IMR-90 (cell line): ENCODE measurements around the gene SERPINA3. TPM values are rescaled to one million over a fixed set of nuclear protein-coding genes. Genes with fewer than 3 reads are reported as not detected.

Experiments used
- ATAC-seq: fragments of 200-7000 bp; cut with Tn5 transposase; 2 replicates; pipeline ENCODE4 v1.9.1; 2020; ENCODE audit warnings: low read depth, mild to moderate bottlenecking, moderate library complexity
- BruUV-seq: library from RNA; stranded (reverse); fragments of 400-500 nt; replicated peaks from 2 replicates; lab custom pipeline; 2021; lab: Mats Ljungman, UMichigan
- CTCF ChIA-PET: fragments of 300-600 bp; formaldehyde crosslinking; extraction: SDS; loops from one replicate; lab custom pipeline; 2021; ENCODE audit warnings: antibody characterized with exemption; lab: Yijun Ruan, JAX
- POLR2A ChIA-PET: fragments of 300-600 bp; sonication (Branson Sonifier 250); formaldehyde crosslinking; loops from one replicate; lab custom pipeline; 2022; ENCODE audit warnings: antibody characterized with exemption; ENCODE audit not compliant: unreplicated experiment; lab: Charles Lee
- DNase-seq: peaks from one replicate; pipeline ENCODE4 v3.0.0; 2013
- H2AFZ ChIP-seq: replicated peaks from 2 replicates; pipeline ENCODE3; 2013; ENCODE audit warnings: low read length, mild to moderate bottlenecking; ENCODE audit not compliant: poor library complexity
- H2AK5ac ChIP-seq: 2 replicates; pipeline ENCODE4 v1.6.1; 2013; ENCODE audit warnings: low read depth, low read length, inconsistent platforms
- H2AK9ac ChIP-seq: replicated peaks from 2 replicates; pipeline ENCODE3; 2013; ENCODE audit warnings: mild to moderate bottlenecking, low read depth, low read length, moderate library complexity; ENCODE audit not compliant: poor library complexity
- H2BK120ac ChIP-seq: 2 replicates; pipeline ENCODE4 v1.6.1; 2013; ENCODE audit warnings: low read depth, low read length, inconsistent platforms
- H2BK15ac ChIP-seq: 3 replicates; pipeline ENCODE4 v1.6.1; 2013; ENCODE audit warnings: low read depth, low read length, inconsistent platforms
- H2BK20ac ChIP-seq: 2 replicates; pipeline ENCODE4 v1.6.1; 2013; ENCODE audit warnings: low read depth, mild to moderate bottlenecking, inconsistent platforms, low read length, moderate library complexity
- H2BK5ac ChIP-seq: 2 replicates; pipeline ENCODE4 v1.6.1; 2013; ENCODE audit warnings: mild to moderate bottlenecking, low read depth, low read length, inconsistent platforms; ENCODE audit not compliant: poor library complexity, severe bottlenecking
- H3K14ac ChIP-seq: replicated peaks from 2 replicates; pipeline ENCODE4 v1.6.1; 2013; ENCODE audit warnings: low read depth, low read length, inconsistent platforms
- H3K18ac ChIP-seq: 2 replicates; pipeline ENCODE4 v1.6.1; 2013; ENCODE audit warnings: low read depth, low read length, control low read depth
- H3K23ac ChIP-seq: 2 replicates; pipeline ENCODE4 v1.6.1; 2013; ENCODE audit warnings: low read depth, low read length, inconsistent platforms
- H3K27ac ChIP-seq: 2 replicates; pipeline ENCODE4 v1.5.1; 2013; ENCODE audit warnings: mild to moderate bottlenecking, control low read depth, low read length; ENCODE audit not compliant: insufficient read depth
- H3K27me3 ChIP-seq: 2 replicates; pipeline ENCODE4 v1.6.1; 2013; ENCODE audit warnings: low read length; ENCODE audit not compliant: control insufficient read depth, insufficient read depth
- H3K36me3 ChIP-seq: 2 replicates; pipeline ENCODE4 v1.6.1; 2013; ENCODE audit warnings: low read length, mixed read lengths; ENCODE audit not compliant: control insufficient read depth, insufficient read depth
- H3K4ac ChIP-seq: 2 replicates; pipeline ENCODE4 v1.6.1; 2013; ENCODE audit warnings: low read depth, low read length, inconsistent platforms
- H3K4me1 ChIP-seq: 2 replicates; pipeline ENCODE4 v1.6.1; 2013; ENCODE audit warnings: low read length, mixed read lengths; ENCODE audit not compliant: control insufficient read depth, insufficient read depth
- H3K4me2 ChIP-seq: 2 replicates; pipeline ENCODE4 v1.6.1; 2013; ENCODE audit warnings: low read depth, mild to moderate bottlenecking, control low read depth, low read length, moderate library complexity
- H3K4me3 ChIP-seq: 2 replicates; pipeline ENCODE4 v1.5.1; 2013; ENCODE audit warnings: low read depth, mild to moderate bottlenecking, control low read depth, low read length, moderate library complexity; ENCODE audit not compliant: insufficient read depth
- H3K56ac ChIP-seq: 2 replicates; pipeline ENCODE4 v1.6.1; 2013; ENCODE audit warnings: low read length, inconsistent platforms; ENCODE audit not compliant: insufficient read depth; ENCODE audit errors: extremely low read depth
- H3K79me1 ChIP-seq, 2 experiments: 2 replicates each; pipeline ENCODE4 v1.6.1; 2013; ENCODE audit warnings: low read length in 2 of 2, inconsistent platforms in 1 of 2, low read depth in 1 of 2
- H3K9ac ChIP-seq: 2 replicates; pipeline ENCODE4 v1.6.1; 2013; ENCODE audit warnings: low read depth, low read length, control low read depth
- H3K9me1 ChIP-seq: 2 replicates; pipeline ENCODE4 v1.6.1; 2013; ENCODE audit warnings: low read length, inconsistent platforms; ENCODE audit not compliant: insufficient read depth
- H3K9me3 ChIP-seq: 2 replicates; pipeline ENCODE4 v1.6.1; 2013; ENCODE audit warnings: low read length; ENCODE audit not compliant: control insufficient read depth, insufficient read depth
- H4K20me1 ChIP-seq: 2 replicates; pipeline ENCODE4 v1.6.1; 2013; ENCODE audit warnings: low read length, inconsistent platforms; ENCODE audit not compliant: insufficient read depth
- H4K5ac ChIP-seq: 2 replicates; pipeline ENCODE4 v1.6.1; 2013; ENCODE audit warnings: mild to moderate bottlenecking, low read depth, low read length, control low read depth
- H4K8ac ChIP-seq, 2 experiments: 2 replicates each; pipeline ENCODE4 v1.6.1; 2013; ENCODE audit warnings: low read depth in 2 of 2, low read length in 2 of 2, control low read depth in 1 of 2, inconsistent platforms in 1 of 2
- H4K91ac ChIP-seq: 2 replicates; pipeline ENCODE4 v1.6.1; 2013; ENCODE audit warnings: low read depth, low read length, inconsistent platforms; ENCODE audit not compliant: insufficient read depth
- BHLHE40 ChIP-seq: fragments of 150-350 bp; IDR thresholded peaks from 2 replicates; pipeline ENCODE4 v1.6.1; 2016; ENCODE audit warnings: mild to moderate bottlenecking, low read depth, low read length
- CHD1 ChIP-seq: IDR thresholded peaks from 2 replicates; pipeline ENCODE4 v1.6.1; 2012; ENCODE audit warnings: low read depth, low read length, improper control_type of control experiment
- FOS ChIP-seq: fragments of 150-350 bp; IDR thresholded peaks from 2 replicates; pipeline ENCODE4 v1.6.1; 2016; ENCODE audit warnings: low read depth, low read length
- MAFK ChIP-seq: IDR thresholded peaks from 2 replicates; pipeline ENCODE4 v1.6.1; 2012; ENCODE audit warnings: low read depth, low read length, improper control_type of control experiment
- MAZ ChIP-seq: IDR thresholded peaks from 2 replicates; pipeline ENCODE4 v1.6.1; 2012; ENCODE audit warnings: low read depth, mild to moderate bottlenecking, low read length, improper control_type of control experiment, moderate library complexity, borderline replicate concordance
- MXI1 ChIP-seq: IDR thresholded peaks from 2 replicates; pipeline ENCODE4 v1.6.1; 2012; ENCODE audit warnings: low read depth, mild to moderate bottlenecking, low read length, moderate library complexity, borderline replicate concordance
- POLR2A ChIP-seq: IDR thresholded peaks from 2 replicates; pipeline ENCODE4 v1.6.1; 2012; ENCODE audit warnings: mild to moderate bottlenecking, low read depth, low read length
- SMC3 ChIP-seq: fragments of 150-350 bp; IDR thresholded peaks from 2 replicates; pipeline ENCODE4 v1.6.1; 2016; ENCODE audit warnings: low read depth, mild to moderate bottlenecking, antibody characterized with exemption, low read length, moderate library complexity
- WGBS, 2 experiments: methylation state at CpG; one replicate each; pipeline versions ENCODE4 v1.1.5 to v1.1.7; 2013; ENCODE audit warnings: missing lambda C conversion rate in 2 of 2; ENCODE audit not compliant: insufficient read length in 1 of 2; ENCODE audit errors: extremely low coverage in 2 of 2; 5-methylcytosine and 5-hydroxymethylcytosine counted together
- dilution Hi-C: fragments of 300-500 bp; cut with HindIII; formaldehyde crosslinking; loops from one replicate; pipeline ENCODE4 v1.14.3; 2018; ENCODE audit warnings: low sequenced_read_pairs; ENCODE audit not compliant: unreplicated experiment
- in situ Hi-C: fragments of 300-500 bp; cut with MboI; formaldehyde crosslinking; loops from 3 replicates; pipeline ENCODE4 v1.14.3; 2019; ENCODE audit warnings: low sequenced_read_pairs, inconsistent platforms, mixed read lengths
- intact Hi-C: fragments of 100-400 bp; cut with micrococcal nuclease; formaldehyde crosslinking; loops from 2 replicates; pipeline ENCODE4 v1.10.0; 2022
- polyA plus RNA-seq, 3 experiments: library from polyadenylated mRNA; depleted of rRNA; stranded (reverse); fragments of >200 nt; gene quantifications; 2 replicates each; pipeline ENCODE4 v1.2.3, GENCODE V29; 2012; ENCODE audit warnings: low replicate concordance in 1 of 3
- total RNA-seq: library from RNA; depleted of rRNA; stranded (reverse); fragments of >200 nt; gene quantifications from 2 replicates; pipeline ENCODE4 v1.2.3, GENCODE V29; 2012
- TF ChIP-seq, protein P1 (sequence below): fragments of 150-350 bp; IDR thresholded peaks from 2 replicates; pipeline ENCODE4 v1.6.1; 2016; ENCODE audit warnings: low read depth, mild to moderate bottlenecking, low read length, moderate library complexity, borderline replicate concordance
- TF ChIP-seq, protein P2 (sequence below): fragments of 150-350 bp; IDR thresholded peaks from 2 replicates; pipeline ENCODE4 v1.6.1; 2017; ENCODE audit warnings: mild to moderate bottlenecking, antibody characterized with exemption, low read length, low read depth
- TF ChIP-seq, protein P3 (sequence below): conservative IDR thresholded peaks from 2 replicates; pipeline ENCODE4 v1.5.1; 2012; ENCODE audit warnings: mild to moderate bottlenecking, low read depth, low read length, improper control_type of control experiment

SERPINA3 gene
- total and polyA plus RNA-seq, 2 of the 4 experiments (the other 2 are of a cell fraction), result 0.36 to 0.48 TPM

DNA sequence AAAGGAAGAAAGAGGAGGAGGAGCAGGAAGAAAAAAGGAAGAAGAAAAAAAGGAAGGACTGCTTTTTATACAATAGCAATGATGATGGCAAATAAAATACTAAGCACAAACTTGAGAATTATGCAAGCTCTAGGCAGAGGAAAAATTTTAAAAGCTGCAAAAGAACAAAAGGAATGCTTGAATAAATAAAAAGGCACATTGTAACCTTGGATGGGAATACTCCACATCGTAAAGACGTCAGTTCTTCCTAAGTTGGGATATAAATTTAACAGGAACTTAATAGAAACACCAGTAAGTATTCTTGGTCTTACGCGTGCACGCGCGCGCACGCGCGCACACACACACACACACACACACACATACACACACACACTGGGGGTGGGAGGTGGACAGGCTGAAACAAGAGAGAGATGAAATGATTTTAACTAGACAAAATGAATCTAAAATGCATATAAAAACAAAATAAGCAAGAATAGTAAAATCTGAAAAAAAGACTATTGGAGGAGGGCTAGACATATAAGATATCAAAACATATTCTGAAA is 43.0 kb downstream of the SERPINA3 start:
- no peak for DNase-seq
- no TSS peak for BruUV-seq

More for the DNA sequence above, 43.0 kb downstream of the SERPINA3 start:
- Histone ChIP-seq H2BK20ac (no peak overlapping the region), H2BK15ac (no peak overlapping the region), H3K4me1 (no peaks in the 10 kb centered on the region), H3K27me3 (no peaks in the 10 kb centered on the region; the same call in 1 of the 2 replicates), H3K4me2 (no peak overlapping the region), H3K4ac (no peak overlapping the region), H2AK9ac (no peak overlapping the region), H2BK5ac (no peak overlapping the region), H3K56ac (no peak overlapping the region), H3K79me1 (no peaks in the 10 kb centered on the region), H2AK5ac (no peak overlapping the region), H3K4me3 (no peak overlapping the region), H3K9me1 (no peaks in the 10 kb centered on the region), H3K9me3 (no peaks in the 10 kb centered on the region), H4K5ac (no peak overlapping the region), H3K27ac (no peak overlapping the region), H3K9ac (no peak overlapping the region), H4K8ac (no peak overlapping the region), H3K23ac (no peak overlapping the region), H3K14ac (no peak overlapping the region), H3K36me3 (no peaks in the 10 kb centered on the region), H4K91ac (no peak overlapping the region), H2AFZ (no peak overlapping the region), H3K18ac (no peak overlapping the region), H2BK120ac (no peak overlapping the region), H4K20me1 (no peaks in the 10 kb centered on the region)
- ATAC-seq, result no peak
- ChIA-PET POLR2A (no interaction called here), CTCF (no interaction called here)
- in situ Hi-C loops (no loop called here), dilution Hi-C loops (no loop called here), intact Hi-C loops (no loop called here)
- WGBS, 2 experiments, result no CpG with 5 or more reads among the region's 11 CpGs
- TF ChIP-seq SMC3 (no peak), MXI1 (no peak), POLR2A (no peak), BHLHE40 (no peak), FOS (no peak), MAFK (no peak), MAZ (no peak), CHD1 (no peak)
- TF ChIP-seq, protein P1, sequence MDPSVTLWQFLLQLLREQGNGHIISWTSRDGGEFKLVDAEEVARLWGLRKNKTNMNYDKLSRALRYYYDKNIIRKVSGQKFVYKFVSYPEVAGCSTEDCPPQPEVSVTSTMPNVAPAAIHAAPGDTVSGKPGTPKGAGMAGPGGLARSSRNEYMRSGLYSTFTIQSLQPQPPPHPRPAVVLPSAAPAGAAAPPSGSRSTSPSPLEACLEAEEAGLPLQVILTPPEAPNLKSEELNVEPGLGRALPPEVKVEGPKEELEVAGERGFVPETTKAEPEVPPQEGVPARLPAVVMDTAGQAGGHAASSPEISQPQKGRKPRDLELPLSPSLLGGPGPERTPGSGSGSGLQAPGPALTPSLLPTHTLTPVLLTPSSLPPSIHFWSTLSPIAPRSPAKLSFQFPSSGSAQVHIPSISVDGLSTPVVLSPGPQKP, result no peak
- TF ChIP-seq, protein P2, sequence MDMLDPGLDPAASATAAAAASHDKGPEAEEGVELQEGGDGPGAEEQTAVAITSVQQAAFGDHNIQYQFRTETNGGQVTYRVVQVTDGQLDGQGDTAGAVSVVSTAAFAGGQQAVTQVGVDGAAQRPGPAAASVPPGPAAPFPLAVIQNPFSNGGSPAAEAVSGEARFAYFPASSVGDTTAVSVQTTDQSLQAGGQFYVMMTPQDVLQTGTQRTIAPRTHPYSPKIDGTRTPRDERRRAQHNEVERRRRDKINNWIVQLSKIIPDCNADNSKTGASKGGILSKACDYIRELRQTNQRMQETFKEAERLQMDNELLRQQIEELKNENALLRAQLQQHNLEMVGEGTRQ, result no peak
- TF ChIP-seq, protein P3, sequence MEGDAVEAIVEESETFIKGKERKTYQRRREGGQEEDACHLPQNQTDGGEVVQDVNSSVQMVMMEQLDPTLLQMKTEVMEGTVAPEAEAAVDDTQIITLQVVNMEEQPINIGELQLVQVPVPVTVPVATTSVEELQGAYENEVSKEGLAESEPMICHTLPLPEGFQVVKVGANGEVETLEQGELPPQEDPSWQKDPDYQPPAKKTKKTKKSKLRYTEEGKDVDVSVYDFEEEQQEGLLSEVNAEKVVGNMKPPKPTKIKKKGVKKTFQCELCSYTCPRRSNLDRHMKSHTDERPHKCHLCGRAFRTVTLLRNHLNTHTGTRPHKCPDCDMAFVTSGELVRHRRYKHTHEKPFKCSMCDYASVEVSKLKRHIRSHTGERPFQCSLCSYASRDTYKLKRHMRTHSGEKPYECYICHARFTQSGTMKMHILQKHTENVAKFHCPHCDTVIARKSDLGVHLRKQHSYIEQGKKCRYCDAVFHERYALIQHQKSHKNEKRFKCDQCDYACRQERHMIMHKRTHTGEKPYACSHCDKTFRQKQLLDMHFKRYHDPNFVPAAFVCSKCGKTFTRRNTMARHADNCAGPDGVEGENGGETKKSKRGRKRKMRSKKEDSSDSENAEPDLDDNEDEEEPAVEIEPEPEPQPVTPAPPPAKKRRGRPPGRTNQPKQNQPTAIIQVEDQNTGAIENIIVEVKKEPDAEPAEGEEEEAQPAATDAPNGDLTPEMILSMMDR, result no peak
